Retina (tissue), 1 donor: ENCODE data around the gene RPL18A.
"Not testable (repeated sequence)": the region's sequence is repeated elsewhere in the genome, so short reads cannot be mapped to it uniquely, and the experiment has no call there.

Source experiments
- DNase-seq: peaks from one replicate; pipeline ENCODE4 v3.0.0-alpha.2; 2016

Gene RPL18A

DNA sequence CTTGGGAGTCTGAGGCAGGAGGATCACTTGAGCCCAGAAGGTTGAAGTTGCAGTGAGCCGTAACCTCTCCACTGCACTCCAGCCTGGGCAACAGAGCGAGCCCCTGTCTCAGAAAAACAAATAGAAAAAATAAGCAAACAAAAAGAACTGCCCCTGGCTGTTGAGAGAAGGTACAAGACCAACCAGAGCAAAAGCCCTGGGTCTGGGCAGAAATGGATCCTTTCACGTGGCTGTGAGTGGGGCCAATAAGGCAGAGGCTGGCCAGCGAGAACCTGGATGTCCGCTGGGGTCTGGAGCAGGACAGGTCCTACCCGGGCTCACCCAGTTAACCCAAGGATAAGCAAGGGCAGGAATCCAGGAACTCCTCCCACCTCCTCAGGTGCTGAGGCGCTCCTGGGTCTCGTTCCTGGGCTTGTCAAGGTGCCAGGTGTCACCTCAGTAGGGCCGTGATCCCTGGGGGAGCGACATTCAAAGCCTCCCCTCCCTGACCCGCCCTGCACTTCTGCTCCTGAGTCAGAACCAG is 7.3 kb downstream of the RPL18A start:
- no peak for DNase-seq

- no peak for DNase-seq
Measured at GRCh38 chr19:17868669-17869068, 9.0 kb downstream of the RPL18A start.

GRCh38 chr19:17869114-17869608 is 9.5 kb downstream of the RPL18A start:
- DNase-seq = no peak

GRCh38 chr19:17871032-17871877 is 11.5 kb downstream of the RPL18A start:
- DNase-seq = no peak

DNA sequence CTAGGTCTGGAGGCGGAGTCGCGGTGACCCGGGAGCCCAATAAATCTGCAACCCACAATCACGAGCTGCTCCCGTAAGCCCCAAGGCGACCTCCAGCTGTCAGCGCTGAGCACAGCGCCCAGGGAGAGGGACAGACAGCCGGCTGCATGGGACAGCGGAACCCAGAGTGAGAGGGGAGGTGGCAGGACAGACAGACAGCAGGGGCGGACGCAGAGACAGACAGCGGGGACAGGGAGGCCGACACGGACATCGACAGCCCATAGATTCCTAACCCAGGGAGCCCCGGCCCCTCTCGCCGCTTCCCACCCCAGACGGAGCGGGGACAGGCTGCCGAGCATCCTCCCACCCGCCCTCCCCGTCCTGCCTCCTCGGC is 12.2 kb downstream of the RPL18A start, which contains the start of gene SLC5A5:
SLC5A5 (plus strand) TSS at position 68 of the 373 bp plus-strand sequence. CDS start 375 bp downstream, outside the sequence.
- DNase-seq = no peak

DNA sequence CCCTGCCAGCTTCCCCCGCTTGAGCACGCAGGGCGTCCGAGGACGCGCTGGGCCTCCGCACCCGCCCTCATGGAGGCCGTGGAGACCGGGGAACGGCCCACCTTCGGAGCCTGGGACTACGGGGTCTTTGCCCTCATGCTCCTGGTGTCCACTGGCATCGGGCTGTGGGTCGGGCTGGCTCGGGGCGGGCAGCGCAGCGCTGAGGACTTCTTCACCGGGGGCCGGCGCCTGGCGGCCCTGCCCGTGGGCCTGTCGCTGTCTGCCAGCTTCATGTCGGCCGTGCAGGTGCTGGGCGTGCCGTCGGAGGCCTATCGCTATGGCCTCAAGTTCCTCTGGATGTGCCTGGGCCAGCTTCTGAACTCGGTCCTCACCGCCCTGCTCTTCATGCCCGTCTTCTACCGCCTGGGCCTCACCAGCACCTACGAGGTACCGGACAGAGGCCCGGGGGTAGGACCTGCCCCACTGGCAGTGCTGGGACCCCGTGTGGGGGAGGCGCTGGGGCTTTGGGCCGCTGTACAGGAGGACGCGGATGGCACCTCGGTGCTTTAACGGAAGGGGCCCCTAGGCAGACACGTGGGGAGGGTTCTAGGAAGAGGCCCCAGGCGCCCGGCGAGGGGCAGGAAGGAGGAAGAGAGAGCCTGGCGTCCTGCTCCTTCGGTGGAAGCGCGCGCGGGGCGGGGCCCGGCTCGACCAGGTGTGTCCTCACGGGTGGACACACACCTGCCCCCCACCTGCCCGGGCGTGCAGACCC is 12.7 kb downstream of the RPL18A start:
- DNase-seq = no peak

DNA sequence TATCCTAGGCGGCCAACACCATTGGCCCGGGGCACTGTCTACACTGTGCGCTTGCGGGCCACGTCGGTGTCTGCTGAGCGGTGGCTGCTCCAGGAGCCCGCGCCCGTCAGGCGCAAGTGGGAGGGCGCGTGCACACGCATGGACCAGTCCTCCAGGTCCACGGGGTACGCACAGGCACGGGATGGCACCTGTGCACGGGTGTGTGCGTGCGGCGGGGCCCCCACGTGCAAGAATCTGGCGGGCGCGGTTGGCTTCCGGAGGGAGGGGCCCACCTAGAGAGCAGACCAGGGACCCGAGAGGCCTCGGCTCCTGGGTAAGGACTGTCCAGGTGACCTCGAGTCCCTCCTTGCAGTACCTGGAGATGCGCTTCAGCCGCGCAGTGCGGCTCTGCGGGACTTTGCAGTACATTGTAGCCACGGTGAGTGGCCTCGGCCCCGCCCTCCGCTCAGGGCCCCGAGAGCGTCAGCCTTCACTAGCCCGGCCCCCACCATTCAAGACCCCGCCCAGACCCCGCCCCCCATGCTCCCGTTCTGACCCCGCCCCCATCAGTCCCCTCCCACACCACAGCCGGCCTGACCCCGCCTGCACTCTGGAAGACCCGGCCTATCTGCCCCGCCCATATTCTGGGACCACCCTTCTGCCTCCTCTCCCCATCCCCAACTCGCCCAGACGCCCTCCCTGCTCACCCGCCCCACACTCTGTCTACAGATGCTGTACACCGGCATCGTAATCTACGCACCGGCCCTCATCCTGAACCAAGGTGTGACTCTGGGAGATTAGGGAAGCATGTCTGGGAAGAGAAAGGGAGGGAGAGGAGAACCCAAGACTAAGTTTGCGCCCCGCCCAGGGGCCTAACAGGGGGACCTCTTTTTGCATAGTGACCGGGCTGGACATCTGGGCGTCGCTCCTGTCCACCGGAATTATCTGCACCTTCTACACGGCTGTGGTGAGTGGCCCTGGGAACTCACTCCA is 14.4 kb downstream of the RPL18A start:
- DNase-seq = no peak

DNA sequence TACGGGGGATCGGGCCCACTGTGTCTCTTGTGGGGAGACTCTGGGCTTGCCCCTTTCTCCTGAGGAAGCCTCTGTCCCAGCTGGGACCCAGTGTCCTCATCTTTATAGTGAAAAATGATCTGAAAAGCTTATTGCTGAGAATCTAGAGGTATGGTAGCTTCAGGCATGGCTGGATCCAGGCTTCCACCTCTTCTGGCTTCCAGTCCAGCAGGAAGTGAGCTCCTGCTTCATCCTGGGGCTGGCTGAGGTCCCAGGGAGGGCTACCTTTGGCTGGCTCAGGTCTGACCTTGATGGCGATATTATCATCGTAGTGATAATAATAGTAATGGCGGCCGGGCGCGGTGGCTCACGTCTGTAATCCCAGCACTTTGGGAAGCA is 15.0 kb downstream of the RPL18A start:
- no peak for DNase-seq

DNA sequence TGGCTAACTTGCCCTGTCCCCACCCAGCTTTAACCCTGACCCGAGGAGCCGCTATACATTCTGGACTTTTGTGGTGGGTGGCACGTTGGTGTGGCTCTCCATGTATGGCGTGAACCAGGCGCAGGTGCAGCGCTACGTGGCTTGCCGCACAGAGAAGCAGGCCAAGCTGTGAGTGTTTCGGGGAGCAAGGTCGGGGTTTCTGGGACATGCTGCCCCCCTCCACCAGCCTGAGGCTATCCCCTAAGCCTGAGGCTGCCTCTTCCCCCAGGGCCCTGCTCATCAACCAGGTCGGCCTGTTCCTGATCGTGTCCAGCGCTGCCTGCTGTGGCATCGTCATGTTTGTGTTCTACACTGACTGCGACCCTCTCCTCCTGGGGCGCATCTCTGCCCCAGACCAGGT is 18.0 kb downstream of the RPL18A start:
- DNase-seq = no peak

DNA sequence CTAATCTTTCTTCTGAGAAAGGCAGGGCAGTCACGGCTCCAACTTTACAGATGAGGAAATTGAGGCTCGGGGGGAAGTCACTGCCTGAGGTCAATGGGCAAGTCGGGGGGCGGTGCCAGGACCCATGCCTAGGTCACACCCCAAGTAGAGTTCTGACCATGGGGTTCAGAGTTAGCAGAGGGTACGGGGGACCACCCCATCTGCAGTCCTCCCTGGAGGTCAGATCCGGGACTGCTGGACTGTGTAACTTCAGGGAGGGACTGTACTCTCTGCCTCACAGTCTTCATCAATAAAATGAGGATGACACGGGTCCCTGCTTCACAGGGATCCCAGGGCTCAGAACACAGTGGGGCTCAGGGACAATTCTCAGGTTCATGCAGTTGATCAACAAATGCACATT is 19.8 kb downstream of the RPL18A start:
- no peak for DNase-seq

- no peak for DNase-seq
Measured at GRCh38 chr19:17881701-17882100, 22.0 kb downstream of the RPL18A start.

GRCh38 chr19:17883627-17884410 is 24.1 kb downstream of the RPL18A start:
- DNase-seq = no peak

- no peak for DNase-seq
Measured at GRCh38 chr19:17886515-17886914, 26.8 kb downstream of the RPL18A start.

- not testable (repeated sequence) for DNase-seq
Measured at GRCh38 chr19:17887221-17887620, 27.5 kb downstream of the RPL18A start.

GRCh38 chr19:17888260-17888659 is 28.6 kb downstream of the RPL18A start:
- DNase-seq = no peak

DNA sequence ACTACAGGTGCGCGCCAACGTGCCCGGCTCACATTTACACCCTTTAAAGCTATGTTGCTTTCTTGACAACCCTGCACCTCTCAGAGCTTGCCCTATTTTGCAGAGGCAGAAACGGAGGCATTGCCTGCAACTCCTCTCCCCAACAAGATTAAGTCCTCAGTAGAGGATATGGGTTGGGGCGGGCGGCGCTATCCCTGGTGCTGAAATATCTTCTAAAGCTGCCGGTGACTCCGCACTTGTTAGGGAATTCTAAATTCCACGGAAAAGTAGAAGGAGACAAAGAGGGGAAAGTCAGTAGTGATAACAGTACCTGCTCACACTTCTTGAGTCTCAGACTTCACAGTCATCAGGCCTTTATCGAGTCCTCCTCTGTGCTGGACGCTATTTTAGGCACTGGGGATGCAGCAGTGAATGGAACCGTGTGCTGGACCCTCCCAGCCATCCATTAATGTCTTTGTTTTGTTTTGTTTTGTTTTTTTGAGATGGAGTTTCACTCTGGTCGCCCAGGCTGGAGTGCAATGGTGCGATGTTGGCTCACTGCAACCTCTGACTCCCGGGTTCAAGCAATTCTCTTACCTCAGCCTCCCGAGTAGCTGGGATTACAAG is 30.0 kb downstream of the RPL18A start:
- DNase-seq = peak; percentile 53

- DNase-seq = no peak
Measured at GRCh38 chr19:17893766-17894165, 34.1 kb downstream of the RPL18A start.

DNA sequence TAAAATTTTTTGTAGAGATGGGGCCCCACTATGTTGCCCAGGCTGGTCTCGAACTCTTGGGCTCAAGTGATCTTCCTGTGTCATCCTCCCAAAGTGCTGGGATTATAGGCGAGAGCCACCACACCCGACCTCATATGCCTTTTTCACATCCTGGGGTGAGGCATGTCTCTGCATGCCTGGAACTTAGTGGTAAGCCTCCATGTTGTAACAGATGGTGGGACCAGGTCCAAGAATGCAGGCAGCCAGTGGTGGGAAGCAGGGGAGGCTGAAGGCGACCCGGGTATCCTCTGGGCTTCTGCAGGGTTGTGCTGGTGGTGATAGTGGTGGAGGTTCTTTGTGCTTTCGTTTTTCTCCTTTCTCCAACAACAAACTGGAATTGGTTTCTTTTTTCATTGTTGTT is 43.0 kb downstream of the RPL18A start:
- no peak for DNase-seq

DNA sequence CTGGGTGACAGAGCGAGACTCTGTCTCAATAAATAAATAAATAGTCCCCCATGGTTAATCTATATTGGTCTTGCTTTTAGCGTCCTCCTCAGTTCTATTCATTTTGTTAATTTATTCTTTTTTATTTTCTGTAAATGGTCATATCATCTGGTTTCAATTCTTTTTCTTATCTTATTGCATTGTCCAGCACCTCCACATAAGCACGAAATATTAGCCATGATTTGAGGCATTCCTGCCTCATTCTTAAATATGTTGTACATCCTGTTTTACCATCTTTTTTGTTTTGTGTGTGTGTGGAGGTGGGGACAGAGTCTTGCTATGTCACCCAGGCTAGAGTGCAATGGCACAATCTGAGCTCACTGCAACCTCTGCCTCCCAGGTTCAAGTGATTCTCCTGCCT is 48.5 kb downstream of the RPL18A start:
- no peak for DNase-seq

- DNase-seq = no peak
Measured at GRCh38 chr19:17909003-17909732, 49.5 kb downstream of the RPL18A start.
